Urinary bladder (tissue), 4 donors: ENCODE data around the gene MGMT. TPM values are rescaled to one million over a fixed set of nuclear protein-coding genes. Genes with fewer than 3 reads are reported as not detected.

Source experiments
- DNase-seq: peaks from one replicate; pipeline ENCODE4 v3.0.0-alpha.2; 2015; ENCODE audit errors: extremely low spot score
- H3K27ac ChIP-seq: one replicate; pipeline ENCODE4 v1.5.1; 2013; ENCODE audit warnings: low read depth, mild to moderate bottlenecking, moderate library complexity
- H3K36me3 ChIP-seq: one replicate; pipeline ENCODE4 v1.6.1; 2013; ENCODE audit warnings: mild to moderate bottlenecking, moderate library complexity; ENCODE audit not compliant: insufficient read depth
- H3K4me1 ChIP-seq: one replicate; pipeline ENCODE4 v1.6.1; 2013; ENCODE audit warnings: mild to moderate bottlenecking, moderate library complexity; ENCODE audit not compliant: insufficient read depth
- H3K4me3 ChIP-seq: one replicate; pipeline ENCODE4 v1.5.1; 2013; ENCODE audit warnings: low read depth, low read length
- WGBS: extraction: QIAGEN DNeasy Blood & Tissue Kit; methylation state at CpG from one replicate; pipeline ENCODE4 v1.1.7; 2013; 5-methylcytosine and 5-hydroxymethylcytosine counted together
- polyA plus RNA-seq: library from polyadenylated mRNA; stranded (reverse); fragments of 200-250 nt; gene quantifications from one replicate; pipeline ENCODE4 v1.2.3, GENCODE V29; 2013
- total RNA-seq: library from RNA; depleted of rRNA; stranded (reverse); fragments of >200 nt; gene quantifications from one replicate; pipeline ENCODE4 v1.2.3, GENCODE V29; 2014
- donor health status: healthy with polysubstance abuse.
- donor health status: healthy.

MGMT gene
- total and polyA plus RNA-seq, 2 donors, result 19.5 to 28.5 TPM

DNA sequence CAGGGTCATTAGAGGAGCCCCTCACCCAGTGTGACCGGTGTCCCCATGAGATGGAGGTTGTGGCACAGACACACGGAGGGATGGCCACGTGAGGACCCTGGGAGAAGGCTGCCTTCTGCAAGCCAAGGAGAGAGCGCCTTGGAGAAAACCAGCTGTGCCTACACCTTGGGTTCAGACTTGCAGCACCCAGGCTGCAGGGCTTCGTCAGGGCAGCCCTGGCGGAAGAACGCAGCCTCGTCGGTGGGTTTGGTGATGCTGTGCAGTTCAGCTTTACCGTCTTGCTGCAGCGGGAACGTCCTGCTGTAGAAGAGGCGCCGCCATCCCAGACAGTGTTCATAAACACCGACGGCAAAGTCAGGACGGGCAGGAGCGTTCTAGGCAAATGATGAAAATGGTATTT, 89.3 kb downstream of the MGMT start:
- no peaks in the 10 kb centered on the region for H3K4me1 ChIP-seq
- no peaks in the 10 kb centered on the region for H3K36me3 ChIP-seq
- DNase-seq, result no peak
- H3K27ac ChIP-seq, result no peak overlapping the region
- 96% methylated on average over 18 of the region's 18 CpGs for WGBS
- no peak overlapping the region for H3K4me3 ChIP-seq

DNA sequence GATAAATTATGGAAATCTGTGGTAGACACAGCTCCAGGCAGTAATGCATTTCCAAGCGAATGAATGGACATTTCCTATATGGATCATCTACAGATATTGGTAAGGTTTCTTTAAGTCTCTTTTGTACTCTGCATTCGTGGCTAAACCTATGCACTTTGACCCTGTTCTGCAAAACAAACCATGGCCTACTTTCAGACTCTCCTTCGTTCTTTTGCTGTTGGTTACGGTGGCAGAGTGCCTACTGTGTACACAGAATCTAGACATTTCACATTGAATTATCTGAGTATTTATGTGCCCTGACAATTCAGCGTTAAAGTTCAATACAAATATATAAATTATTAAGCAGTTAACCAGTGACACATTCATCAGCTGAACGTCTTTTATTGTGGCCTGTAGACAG, 93.3 kb downstream of the MGMT start:
- H3K4me1 ChIP-seq, result no peaks in the 10 kb centered on the region
- WGBS, result 83% methylated on average over 6 of the region's 6 CpGs
- H3K27ac ChIP-seq, result no peak overlapping the region
- no peak overlapping the region for H3K4me3 ChIP-seq
- DNase-seq, result no peak
- no peaks in the 10 kb centered on the region for H3K36me3 ChIP-seq

DNA sequence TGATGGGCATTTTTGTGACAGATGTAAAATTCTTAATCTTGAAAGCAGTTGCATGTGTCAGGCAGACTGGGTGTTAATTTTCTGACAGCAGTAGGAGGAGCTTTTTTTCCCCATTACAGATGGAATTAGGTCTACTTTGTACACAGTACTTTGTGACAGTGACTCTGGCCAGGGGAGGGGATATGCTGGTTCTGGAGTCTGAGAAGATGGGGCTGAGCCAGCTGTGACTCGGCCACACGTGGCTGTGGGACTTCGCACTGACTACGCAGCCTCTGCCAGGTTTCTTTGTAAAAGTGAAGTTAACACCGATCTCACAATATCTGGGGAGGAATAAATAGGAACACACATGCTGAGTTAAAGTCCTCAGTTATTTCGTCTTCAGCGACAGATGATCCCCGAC, 95.4 kb downstream of the MGMT start:
- WGBS, result 93% methylated on average over 8 of the region's 8 CpGs
- Histone ChIP-seq H3K36me3 (no peaks in the 10 kb centered on the region), H3K27ac (no peak overlapping the region), H3K4me3 (no peak overlapping the region), H3K4me1 (no peaks in the 10 kb centered on the region)
- DNase-seq, result no peak

DNA sequence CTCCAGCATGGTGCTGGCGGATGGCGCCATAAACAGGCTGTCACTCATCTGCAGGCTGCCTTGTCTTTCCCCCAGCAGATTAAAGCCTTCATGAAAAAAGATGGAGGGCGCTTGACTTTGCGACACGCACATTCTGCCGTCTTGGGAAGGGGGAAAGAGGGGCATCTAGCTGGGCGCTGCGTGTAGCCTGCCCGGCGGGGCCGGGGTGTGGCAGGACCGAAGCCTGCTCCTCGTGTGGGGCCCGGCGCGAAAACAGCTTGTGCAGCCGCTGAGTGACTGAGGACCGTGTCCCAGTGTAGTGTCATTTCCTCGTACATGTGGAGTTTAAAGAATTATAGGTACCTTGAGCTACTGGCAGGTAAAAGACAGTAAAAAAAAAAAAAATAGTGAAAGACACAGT, 97.9 kb downstream of the MGMT start:
- Histone ChIP-seq H3K36me3 (no peaks in the 10 kb centered on the region), H3K4me3 (no peak overlapping the region), H3K4me1 (no peaks in the 10 kb centered on the region), H3K27ac (no peak overlapping the region)
- 97% methylated on average over 19 of the region's 19 CpGs for WGBS
- DNase-seq, result no peak

DNA sequence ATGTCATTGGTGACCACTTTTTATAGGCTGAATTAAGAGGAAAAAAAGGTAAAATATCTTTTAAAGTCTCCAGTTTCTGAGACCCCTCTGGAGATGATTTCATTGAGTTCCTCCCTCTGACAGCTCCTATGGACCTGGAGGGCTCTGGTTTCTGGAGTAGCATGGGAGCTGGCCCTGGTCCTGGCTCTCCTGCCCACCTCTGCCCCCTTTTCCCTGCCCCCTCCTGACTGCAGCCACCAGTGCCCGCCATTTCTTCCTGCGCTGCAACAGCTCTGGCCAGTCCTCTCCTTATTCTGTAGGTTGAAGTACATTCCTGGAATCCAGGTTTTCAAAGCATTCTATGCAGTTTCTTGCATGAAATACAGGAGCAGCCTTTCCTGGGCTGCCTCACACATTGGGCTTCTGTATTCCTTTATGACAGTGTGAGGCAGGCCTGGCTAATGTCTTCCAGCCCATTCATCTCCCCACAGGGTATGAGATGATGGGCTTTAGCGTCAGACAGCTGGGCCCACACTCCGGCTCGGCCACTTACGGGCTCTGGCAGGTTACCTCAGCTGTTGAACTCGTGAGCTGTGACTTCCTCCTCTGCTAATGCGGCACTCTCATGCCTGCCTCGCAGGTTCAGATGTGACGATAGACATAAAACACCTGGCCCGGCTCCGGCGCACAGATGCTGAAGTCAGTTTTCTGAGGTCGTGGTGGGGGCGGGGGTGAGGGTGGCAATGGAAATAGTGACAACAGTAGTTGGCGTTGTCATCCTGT, 101.7 kb downstream of the MGMT start:
- 59% methylated on average over 16 of the region's 16 CpGs for WGBS
- DNase-seq, result no peak
- H3K4me1 ChIP-seq, result no peaks in the 10 kb centered on the region
- no peaks in the 10 kb centered on the region for H3K36me3 ChIP-seq
- H3K4me3 ChIP-seq, result no peak overlapping the region
- H3K27ac ChIP-seq, result no peak overlapping the region

DNA sequence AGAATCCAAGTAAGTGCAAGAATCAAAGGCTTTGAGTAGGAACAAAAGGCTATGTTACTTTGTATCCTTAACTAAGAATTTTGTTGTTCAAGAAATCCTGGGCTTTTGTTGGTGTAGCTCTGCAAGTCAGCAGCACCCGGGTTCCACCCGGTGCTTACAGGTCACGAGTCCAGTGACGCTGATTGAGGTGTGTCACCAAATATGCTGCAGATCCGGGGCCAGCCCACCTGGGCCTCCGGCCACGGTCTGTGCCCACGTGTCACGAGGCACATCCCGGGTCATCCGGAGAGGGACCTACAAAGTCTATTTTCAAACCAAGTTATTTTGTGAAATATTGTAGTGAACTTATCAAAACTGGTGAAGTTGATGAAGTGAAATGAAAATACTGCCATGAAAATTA, 103.1 kb downstream of the MGMT start:
- no peak overlapping the region for H3K27ac ChIP-seq
- 97% methylated on average over 11 of the region's 11 CpGs for WGBS
- no peaks in the 10 kb centered on the region for H3K4me1 ChIP-seq
- H3K36me3 ChIP-seq, result no peaks in the 10 kb centered on the region
- H3K4me3 ChIP-seq, result no peak overlapping the region
- DNase-seq, result no peak

DNA sequence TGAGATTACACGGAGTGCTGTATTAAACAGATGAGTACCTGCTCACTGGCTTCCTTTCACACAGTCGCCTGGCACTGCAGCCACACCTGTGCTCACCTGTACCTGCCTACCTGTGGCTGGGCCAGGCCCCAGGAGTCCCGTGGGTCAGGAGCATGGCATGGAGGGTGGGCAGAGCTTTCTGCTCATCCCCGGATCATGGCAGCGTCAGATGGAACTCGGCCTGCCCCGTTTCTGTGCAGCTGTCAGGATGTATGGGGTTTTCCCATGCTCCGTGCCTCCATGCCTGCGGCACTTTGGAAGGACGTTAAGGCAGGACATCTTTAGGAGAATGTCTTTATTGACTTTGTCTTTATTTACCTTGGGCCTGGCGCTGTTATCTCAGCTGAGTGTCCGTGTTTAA, 112.2 kb downstream of the MGMT start:
- no peak for DNase-seq
- WGBS, result 82% methylated on average over 12 of the region's 12 CpGs
- Histone ChIP-seq H3K4me3 (no peak overlapping the region), H3K36me3 (no peaks in the 10 kb centered on the region), H3K27ac (no peak overlapping the region), H3K4me1 (no peaks in the 10 kb centered on the region)

DNA sequence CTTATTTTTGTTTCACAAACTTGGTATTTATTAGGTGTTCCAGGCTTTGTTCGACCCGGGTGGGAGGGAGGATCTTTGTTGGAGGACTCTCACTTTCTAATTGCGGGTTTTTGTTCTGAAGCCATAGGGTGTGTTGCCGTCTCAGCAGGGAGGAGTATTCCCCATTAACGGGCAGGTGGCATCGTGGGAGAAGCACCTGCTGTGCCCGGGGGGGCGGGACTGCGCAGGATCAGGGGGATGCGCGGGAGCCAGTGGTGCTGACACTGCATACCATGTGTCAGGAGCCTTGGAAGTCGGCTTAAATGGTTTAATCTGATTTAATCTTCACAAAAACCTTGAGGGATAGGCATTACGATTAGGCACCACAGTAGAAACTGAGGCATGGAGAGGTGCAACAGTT, 113.0 kb downstream of the MGMT start:
- no peak for DNase-seq
- 87% methylated on average over 13 of the region's 13 CpGs for WGBS

DNA sequence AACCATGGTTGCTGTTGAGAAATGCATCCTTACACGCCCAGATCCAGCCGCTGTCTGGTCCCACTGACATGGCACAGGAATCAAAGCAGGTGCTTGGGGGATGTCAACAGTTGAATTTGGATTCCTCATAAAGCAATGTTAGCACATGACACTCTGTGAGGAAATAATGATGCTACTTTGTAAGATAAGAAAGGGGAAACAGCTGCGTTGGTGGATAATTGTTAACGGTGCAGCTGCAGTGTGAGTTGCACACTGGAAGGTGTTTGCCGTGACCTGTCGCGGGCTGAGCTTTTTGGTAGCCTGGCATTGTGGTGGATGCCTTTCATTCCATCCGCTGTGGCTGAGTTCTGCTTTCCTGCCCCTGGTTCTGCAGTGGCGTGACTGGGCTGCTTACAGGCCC, 113.9 kb downstream of the MGMT start:
- Histone ChIP-seq H3K36me3 (no peaks in the 10 kb centered on the region), H3K4me3 (no peak overlapping the region), H3K4me1 (no peaks in the 10 kb centered on the region), H3K27ac (no peak overlapping the region)
- DNase-seq, result no peak
- 93% methylated on average over 9 of the region's 9 CpGs for WGBS

More for the DNA sequence above, 113.0 kb downstream of the MGMT start:
- H3K4me3 ChIP-seq, result no peak overlapping the region
- H3K4me1 ChIP-seq, result no peaks in the 10 kb centered on the region
- no peak overlapping the region for H3K27ac ChIP-seq
- H3K36me3 ChIP-seq, result no peaks in the 10 kb centered on the region

DNA sequence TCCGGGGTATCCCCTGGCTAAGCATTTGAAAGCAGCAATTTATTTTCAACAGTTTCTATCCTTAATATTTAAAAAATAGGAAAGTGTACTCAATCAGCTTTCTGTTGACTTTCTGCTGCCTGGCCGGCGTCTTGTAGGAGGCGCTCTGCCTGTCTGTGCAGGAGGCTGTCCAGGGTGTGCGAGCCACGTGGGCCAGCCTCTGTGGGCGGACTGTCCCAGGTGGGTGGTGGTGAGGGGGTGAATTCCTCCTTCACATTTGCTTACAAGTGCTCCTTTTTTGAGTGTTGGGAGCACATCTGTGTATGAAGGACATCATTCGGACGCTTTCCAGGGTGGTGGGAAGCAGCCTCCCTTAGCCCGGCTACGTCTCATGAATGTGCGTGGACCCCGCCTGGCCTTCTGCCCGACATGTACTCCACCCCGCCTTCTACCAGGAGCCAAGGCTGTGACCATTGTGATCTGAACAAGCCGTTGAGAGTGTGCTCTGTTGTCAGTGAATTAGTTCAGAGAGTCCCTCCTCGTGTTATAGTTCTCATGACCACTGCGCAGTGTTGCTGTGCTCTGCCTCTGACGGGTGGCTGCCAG, 114.9 kb downstream of the MGMT start:
- no peak for DNase-seq
- H3K36me3 ChIP-seq, result no peaks in the 10 kb centered on the region
- H3K4me1 ChIP-seq, result no peaks in the 10 kb centered on the region
- no peak overlapping the region for H3K27ac ChIP-seq
- WGBS, result 86% methylated on average over 19 of the region's 19 CpGs
- H3K4me3 ChIP-seq, result no peak overlapping the region

DNA sequence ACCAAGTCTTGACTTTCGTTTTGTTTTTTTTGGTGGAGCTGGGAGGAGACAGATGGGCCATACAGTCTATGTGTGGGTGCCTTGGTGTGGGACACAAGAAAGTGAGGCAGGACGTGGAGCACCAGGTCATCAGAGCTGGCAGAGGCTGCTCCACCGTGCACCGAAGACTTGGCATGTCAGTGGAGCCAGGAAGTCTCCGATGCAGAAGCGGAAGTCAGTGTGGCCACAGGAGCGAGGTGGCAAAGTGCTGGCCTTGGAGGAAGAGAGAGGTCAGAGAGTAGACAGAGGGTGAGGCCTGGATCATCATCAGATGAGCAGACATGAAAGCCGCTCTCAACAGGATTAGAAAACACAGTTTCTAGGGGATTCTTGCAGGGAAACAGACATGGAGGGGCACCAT, 116.8 kb downstream of the MGMT start:
- no peak overlapping the region for H3K27ac ChIP-seq
- no peak for DNase-seq
- H3K4me3 ChIP-seq, result no peak overlapping the region
- H3K36me3 ChIP-seq, result no peaks in the 10 kb centered on the region
- no peaks in the 10 kb centered on the region for H3K4me1 ChIP-seq
- 92% methylated on average over 8 of the region's 8 CpGs for WGBS

DNA sequence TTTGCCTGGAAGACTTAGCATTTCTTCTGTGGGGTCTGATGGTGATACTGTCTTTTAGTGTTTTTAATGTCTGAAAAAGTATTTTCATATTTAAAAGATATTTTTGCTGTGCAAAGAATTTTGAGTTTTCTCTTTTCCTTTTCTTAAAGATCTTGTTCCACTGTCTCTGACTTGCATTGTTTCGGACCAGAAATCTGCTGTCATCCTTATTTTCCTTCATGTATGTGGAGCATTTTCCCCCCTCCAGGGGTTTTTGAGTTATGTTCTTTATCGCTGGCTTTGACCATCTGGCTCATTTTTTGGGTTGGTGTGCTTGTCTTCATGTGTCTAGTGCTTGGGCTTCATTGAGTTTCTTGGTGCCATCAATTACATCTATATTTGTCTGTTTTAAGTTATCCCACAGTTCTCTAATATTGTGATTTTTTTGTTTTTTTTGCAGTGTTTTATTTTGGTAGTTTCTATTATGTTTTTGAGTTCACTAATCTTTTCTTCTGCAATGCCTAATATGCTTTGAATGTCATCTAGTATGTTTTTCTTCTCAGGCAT, 119.9 kb downstream of the MGMT start:
- no peaks in the 10 kb centered on the region for H3K36me3 ChIP-seq
- H3K27ac ChIP-seq, result no peak overlapping the region
- 98% methylated on average over 2 of the region's 2 CpGs for WGBS
- no peak for DNase-seq
- no peaks in the 10 kb centered on the region for H3K4me1 ChIP-seq
- H3K4me3 ChIP-seq, result no peak overlapping the region

DNA sequence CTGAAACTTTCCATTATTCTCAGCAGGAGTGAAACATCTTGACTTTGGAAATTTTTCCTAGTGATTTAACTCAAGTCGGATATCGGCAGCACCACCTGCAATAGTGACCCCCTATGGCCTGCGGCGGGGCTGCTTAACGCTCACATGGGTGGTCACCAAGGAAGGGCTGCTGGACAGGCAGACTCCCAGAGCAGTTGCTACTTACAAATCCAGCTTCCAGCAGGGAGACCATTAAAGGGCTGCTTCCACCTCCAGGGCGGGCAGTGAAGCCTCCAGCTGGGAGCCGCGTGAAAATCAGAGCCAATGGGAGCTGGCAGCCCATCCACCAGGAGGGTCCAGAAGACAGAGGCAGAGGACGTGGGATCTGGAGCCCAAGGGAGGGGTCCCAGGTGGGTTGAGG, 122.5 kb downstream of the MGMT start:
- WGBS, result 95% methylated on average over 9 of the region's 9 CpGs
- Histone ChIP-seq H3K27ac (no peak overlapping the region), H3K4me1 (no peaks in the 10 kb centered on the region), H3K4me3 (no peak overlapping the region), H3K36me3 (no peaks in the 10 kb centered on the region)
- DNase-seq, result no peak

DNA sequence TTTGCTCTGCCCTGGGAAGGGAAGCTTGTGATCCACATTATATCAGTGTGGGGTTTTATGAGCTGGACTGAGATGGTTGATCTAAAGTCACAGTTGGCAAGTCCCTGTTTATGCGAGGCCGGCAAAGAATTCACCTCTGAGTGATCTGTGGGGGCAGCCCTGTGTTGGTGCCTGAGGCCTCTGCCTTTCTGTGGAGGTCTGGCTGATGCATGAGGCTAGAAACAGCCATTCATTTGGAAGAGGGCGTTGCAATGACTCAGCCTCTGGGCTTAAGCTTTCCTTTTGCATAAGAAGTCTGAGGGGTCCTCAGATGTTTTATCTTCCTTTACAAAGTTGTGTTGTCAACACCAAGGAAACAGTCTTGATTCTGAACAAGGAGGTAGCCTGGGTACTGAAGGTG, 126.9 kb downstream of the MGMT start:
- WGBS, result 87% methylated on average over 3 of the region's 3 CpGs
- Histone ChIP-seq H3K36me3 (no peaks in the 10 kb centered on the region), H3K27ac (no peak overlapping the region), H3K4me1 (no peaks in the 10 kb centered on the region), H3K4me3 (no peak overlapping the region)
- no peak for DNase-seq
